H1 (cell line): ENCODE results near the gene PDE8B. TPM values are rescaled to one million over a fixed set of nuclear protein-coding genes. Genes with fewer than 3 reads are reported as not detected.

Experiments used
- CTCF ChIA-PET: fragments of 300-600 bp; sonication (Branson Sonifier 250); formaldehyde crosslinking; loops from one replicate; lab custom pipeline; 2021; ENCODE audit not compliant: partially characterized antibody; lab: Charles Lee
- POLR2A ChIA-PET: fragments of 300-600 bp; sonication (Branson Sonifier 250); formaldehyde crosslinking; loops from one replicate; lab custom pipeline; 2021; ENCODE audit warnings: inconsistent platforms; ENCODE audit not compliant: partially characterized antibody; lab: Charles Lee
- DNase-seq, 2 experiments: peaks; one replicate each; pipeline versions ENCODE4 v3.0.0 to v3.0.0-alpha.2; 2010 to 2022; ENCODE audit warnings: low spot score in 2 of 2, low read depth in 1 of 2, mixed read lengths in 1 of 2
- FAIRE-seq: peaks from 2 replicates; lab custom pipeline; 2011; peaks lifted over from hg19 to GRCh38; lab: Jason Lieb, UNC
- H2AFZ ChIP-seq: 2 replicates; pipeline ENCODE4 v1.8.1; 2012; ENCODE audit warnings: low read length, inconsistent platforms
- H2AK5ac ChIP-seq: 2 replicates; pipeline ENCODE4 v1.6.1; 2013; ENCODE audit warnings: low read depth, low read length
- H2BK120ac ChIP-seq: replicated peaks from 2 replicates; pipeline ENCODE3; 2013; ENCODE audit warnings: low read depth, low read length, inconsistent platforms
- H2BK12ac ChIP-seq: 2 replicates; pipeline ENCODE4 v1.6.1; 2013; ENCODE audit warnings: low read depth, low read length
- H2BK15ac ChIP-seq: 2 replicates; pipeline ENCODE4 v1.6.1; 2013; ENCODE audit warnings: low read length
- H2BK20ac ChIP-seq: 2 replicates; pipeline ENCODE4 v1.6.1; 2013; ENCODE audit warnings: low read length
- H2BK5ac ChIP-seq: 2 replicates; pipeline ENCODE4 v1.6.1; 2013; ENCODE audit warnings: low read depth, low read length
- H3K14ac ChIP-seq: 2 replicates; pipeline ENCODE4 v1.6.1; 2013; ENCODE audit warnings: inconsistent platforms; ENCODE audit not compliant: insufficient read length
- H3K18ac ChIP-seq: 2 replicates; pipeline ENCODE4 v1.6.1; 2013; ENCODE audit warnings: low read length; ENCODE audit errors: extremely low read depth
- H3K23ac ChIP-seq: 2 replicates; pipeline ENCODE4 v1.6.1; 2013; ENCODE audit warnings: inconsistent platforms; ENCODE audit not compliant: insufficient read length
- H3K23me2 ChIP-seq: 2 replicates; pipeline ENCODE4 v1.6.1; 2013; ENCODE audit warnings: low read depth, low read length
- H3K27ac ChIP-seq: 2 replicates; pipeline ENCODE4 v1.6.1; 2011; ENCODE audit warnings: low read depth, low read length, inconsistent platforms
- H3K27me3 ChIP-seq, 4 experiments: replicated peaks in 1 of 4; 1 replicate in 1 of 4; 2 replicates in 3 of 4; pipeline versions ENCODE4 v1.6.1 to v1.8.1; 2011 to 2013; ENCODE audit warnings: low read length in 3 of 4, mild to moderate bottlenecking in 3 of 4, inconsistent platforms in 2 of 4, mixed read lengths in 2 of 4, moderate library complexity in 1 of 4; ENCODE audit not compliant: control insufficient read depth in 3 of 4, insufficient read depth in 3 of 4; ENCODE audit errors: extremely low read depth in 1 of 4
- H3K36me3 ChIP-seq, 4 experiments: 2 replicates each; pipeline versions ENCODE4 v1.6.1 to v1.8.1; 2011 to 2013; ENCODE audit warnings: mild to moderate bottlenecking in 4 of 4, low read length in 3 of 4, moderate library complexity in 2 of 4, control low read depth in 1 of 4, inconsistent platforms in 1 of 4; ENCODE audit not compliant: insufficient read depth in 4 of 4, control insufficient read depth in 2 of 4
- H3K4ac ChIP-seq: replicated peaks from 2 replicates; pipeline ENCODE3; 2013; ENCODE audit warnings: low read length, low read depth, mixed read lengths, inconsistent platforms; ENCODE audit not compliant: insufficient read length
- H3K4me1 ChIP-seq, 4 experiments: replicated peaks in 1 of 4; 1 replicate in 1 of 4; 2 replicates in 3 of 4; pipeline versions ENCODE4 v1.6.1 to v1.8.1; 2011 to 2013; ENCODE audit warnings: low read length in 3 of 4, inconsistent platforms in 2 of 4, mixed read lengths in 1 of 4; ENCODE audit not compliant: insufficient read depth in 4 of 4, control insufficient read depth in 3 of 4
- H3K4me2 ChIP-seq, 2 experiments: 2 replicates each; pipeline versions ENCODE4 v1.6.1 to v1.8.1; 2011 to 2013; ENCODE audit warnings: low read depth in 2 of 2, low read length in 2 of 2, control low read depth in 1 of 2, inconsistent platforms in 1 of 2, mild to moderate bottlenecking in 1 of 2; ENCODE audit not compliant: insufficient read depth in 1 of 2
- H3K4me3 ChIP-seq, 4 experiments: fragments of 200-600, 300-600 bp in 1 of 4; sonication (generic), shearing (Covaris generic), sonication (Bioruptor Twin) in 1 of 4; 2 replicates each; pipeline versions ENCODE4 v1.5.1 to v1.8.1; 2011 to 2016; ENCODE audit warnings: low read length in 4 of 4, low read depth in 3 of 4, control low read depth in 2 of 4, inconsistent platforms in 2 of 4, mild to moderate bottlenecking in 2 of 4, mixed read lengths in 1 of 4, moderate library complexity in 1 of 4; ENCODE audit not compliant: insufficient read depth in 2 of 4; ENCODE audit errors: extremely low read depth in 1 of 4
- H3K56ac ChIP-seq: replicated peaks from 2 replicates; pipeline ENCODE3; 2013; ENCODE audit warnings: low read depth, mild to moderate bottlenecking, mixed read lengths, low read length, inconsistent platforms; ENCODE audit not compliant: insufficient read length
- H3K79me1 ChIP-seq: 2 replicates; pipeline ENCODE4 v1.6.1; 2013; ENCODE audit warnings: low read depth, low read length, control low read depth
- H3K79me2 ChIP-seq, 2 experiments: 2 replicates each; pipeline versions ENCODE4 v1.6.1 to v1.8.1; 2012 to 2013; ENCODE audit warnings: low read length in 2 of 2, mild to moderate bottlenecking in 2 of 2, inconsistent platforms in 1 of 2; ENCODE audit not compliant: insufficient read depth in 2 of 2, control insufficient read depth in 1 of 2
- H3K9ac ChIP-seq, 4 experiments: replicated peaks in 1 of 4; 1 replicate in 1 of 4; 2 replicates in 3 of 4; pipeline versions ENCODE4 v1.6.1 to v1.8.1; 2011 to 2013; ENCODE audit warnings: low read depth in 3 of 4, low read length in 3 of 4, control low read depth in 2 of 4, mild to moderate bottlenecking in 2 of 4, moderate library complexity in 2 of 4, inconsistent platforms in 1 of 4; ENCODE audit errors: extremely low read depth in 1 of 4
- H3K9me3 ChIP-seq, 2 experiments: 2 replicates each; pipeline versions ENCODE4 v1.6.1 to v1.8.1; 2012 to 2013; ENCODE audit warnings: mild to moderate bottlenecking in 2 of 2, moderate library complexity in 2 of 2, control low read depth in 1 of 2, inconsistent platforms in 1 of 2, low read depth in 1 of 2, low read length in 1 of 2, mixed read lengths in 1 of 2; ENCODE audit not compliant: insufficient read depth in 2 of 2
- H4K20me1 ChIP-seq, 2 experiments: replicated peaks in 1 of 2; 2 replicates each; pipeline versions ENCODE3 to v1.8.1; 2011 to 2013; ENCODE audit warnings: inconsistent platforms in 2 of 2, low read length in 2 of 2, mild to moderate bottlenecking in 1 of 2; ENCODE audit not compliant: insufficient read depth in 2 of 2, control insufficient read depth in 1 of 2
- H4K5ac ChIP-seq: 2 replicates; pipeline ENCODE4 v1.6.1; 2013; ENCODE audit warnings: low read length, low read depth, mixed read lengths, inconsistent platforms; ENCODE audit not compliant: insufficient read length
- H4K8ac ChIP-seq: 2 replicates; pipeline ENCODE4 v1.8.0; 2013; ENCODE audit warnings: mild to moderate bottlenecking, moderate library complexity, low read length, inconsistent platforms; ENCODE audit not compliant: insufficient read depth; ENCODE audit errors: extremely low read depth
- H4K91ac ChIP-seq: replicated peaks from 2 replicates; pipeline ENCODE3; 2013; ENCODE audit warnings: low read length, mixed read lengths, inconsistent platforms; ENCODE audit not compliant: insufficient read length
- CHD2 ChIP-seq: IDR thresholded peaks from 2 replicates; pipeline ENCODE4 v1.6.1; 2012; ENCODE audit warnings: low read length, improper control_type of control experiment
- CTBP2 ChIP-seq: IDR thresholded peaks from 2 replicates; pipeline ENCODE4 v1.7.0; 2011; ENCODE audit warnings: borderline replicate concordance, mild to moderate bottlenecking, moderate library complexity, mixed read lengths, low read length; ENCODE audit not compliant: insufficient read depth, insufficient read length
- HDAC2 ChIP-seq, 2 experiments: fragments of 300-600 bp in 1 of 2; sonication (generic) in 1 of 2; IDR thresholded peaks; 2 replicates each; pipeline ENCODE4 v1.6.1; 2011 to 2012; ENCODE audit warnings: low read depth in 2 of 2, low read length in 2 of 2, mild to moderate bottlenecking in 2 of 2, moderate library complexity in 2 of 2, borderline replicate concordance in 1 of 2, inconsistent platforms in 1 of 2
- KDM5A ChIP-seq: fragments of 200-600 bp; IDR thresholded peaks from 2 replicates; pipeline ENCODE4 v1.7.1; 2012; ENCODE audit warnings: mild to moderate bottlenecking, low read length, inconsistent platforms, mixed read lengths
- TAF7 ChIP-seq: optimal IDR thresholded peaks from 2 replicates; pipeline ENCODE3; 2011; ENCODE audit warnings: low read depth, mild to moderate bottlenecking, inconsistent platforms, low read length, moderate library complexity, borderline replicate concordance
- WGBS, 2 experiments: shearing (Covaris generic) in 1 of 2; methylation state at CpG; one replicate each; pipeline versions ENCODE4 v1.1.6 to v1.1.7; 2013 to 2015; ENCODE audit warnings: low lambda C conversion rate in 2 of 2, mixed read lengths in 2 of 2, inconsistent platforms in 1 of 2, low coverage in 1 of 2, missing lambda C conversion rate in 1 of 2; ENCODE audit not compliant: insufficient replicate concordance in 2 of 2, insufficient coverage in 1 of 2, insufficient read length in 1 of 2; ENCODE audit errors: extremely low coverage in 1 of 2, missing lambda C conversion rate in 1 of 2; 5-methylcytosine and 5-hydroxymethylcytosine counted together
- polyA plus RNA-seq, 7 experiments: library from polyadenylated mRNA; depleted of rRNA in 3 of 7; stranded (reverse) in 5 of 7; unstranded in 2 of 7; fragments of >200 nt in 5 of 7; fragments of 200-250 nt in 2 of 7; gene quantifications; 1 replicate in 5 of 7; 2 replicates in 1 of 7; 4 replicates in 1 of 7; pipeline versions ENCODE4 v1.2.1 to v1.2.3, GENCODE V29; 2011 to 2013; ENCODE audit warnings: missing spikeins in 2 of 7, mixed read lengths in 2 of 7
- total RNA-seq: library from RNA; stranded (reverse); fragmentation: NEBNext Ultra II Directional; extraction: Animal tissue kit (Norgen Biotek cat#: 25700); gene quantifications from 2 replicates; pipeline ENCODE4 v1.2.1, GENCODE V29; 2021

The PDE8B gene
- total and polyA plus RNA-seq, 2 of the 8 experiments (the other 6 are each of a cell fraction or from before 2014, with no cell fraction given), result 0.32 to 1.1 TPM

GRCh38 chr5:77360973-77361372, 150.5 kb downstream of the PDE8B start:
- Histone ChIP-seq H3K4me3 (no peak overlapping the region), H3K23me2 (no peaks in the 10 kb centered on the region), H4K5ac (no peak overlapping the region), H3K18ac (no peak overlapping the region), H2BK20ac (no peak overlapping the region), H3K9ac (no peak overlapping the region), H3K79me1 (no peaks in the 10 kb centered on the region), H3K79me2 (no peaks in the 10 kb centered on the region), H2BK120ac (no peak overlapping the region), H4K91ac (no peak overlapping the region), H3K27me3 (no peaks in the 10 kb centered on the region), H3K4me1 (no peaks in the 10 kb centered on the region; a peak in 2 of 7 replicates), H2AFZ (no peak overlapping the region), H3K23ac (no peak overlapping the region), H4K20me1 (peaks cover 0 to 3% of the 10 kb centered on the region in 2 experiments), H3K14ac (no peak overlapping the region), H3K9me3 (no peaks in the 10 kb centered on the region), H3K56ac (no peak overlapping the region), H3K36me3 (no peaks in the 10 kb centered on the region), H2BK5ac (no peak overlapping the region), H2AK5ac (no peak overlapping the region), H2BK12ac (no peak overlapping the region), H3K4ac (no peak overlapping the region), H4K8ac (no peak overlapping the region), H3K4me2 (no peak overlapping the region), H2BK15ac (no peak overlapping the region), H3K27ac (no peak overlapping the region)
- ChIA-PET CTCF (no interaction called here), POLR2A (no interaction called here)
- DNase-seq, result no peak
- WGBS, 2 experiments, result 78% methylated on average over 1 of the region's 1 CpG; no CpG with 5 or more reads in 1 of the 2 experiments
- no peak for FAIRE-seq
- TF ChIP-seq CTBP2 (no peak), TAF7 (no peak), CHD2 (no peak), HDAC2 (IDR thresholded peaks at IDR 0.05; ENCODE audit: borderline replicate concordance in 1 of 2, low read depth in 2 of 2, low read length in 2 of 2) (no peak), KDM5A (no peak)
